Measurements from ENCODE around the gene PREPL. TPM values are rescaled to one million over a fixed set of nuclear protein-coding genes. Genes with fewer than 3 reads are reported as not detected.

PREPL gene
- total and polyA plus RNA-seq, 2 of the 13 experiments (the other 11 are each of a cell fraction or from before 2014, with no cell fraction given), result 19.7 to 34.3 TPM

GRCh38 chr2:44362207-44363015 is 1.1 kb upstream of the PREPL start:
- POLR2A ChIA-PET, result interaction anchor here (0.6 to 2.7 kb wide), 17 partner anchors 9 to 367 kb away, joined by 3 to 21 read pairs (median 4); partner anchors contain the start of genes PPM1B and SLC3A1
- in situ Hi-C loops (cut with HindIII; ENCODE audit: extremely low pct_ligation_motif_present, low pct_unique_long_range_greater_than_20kb) (no loop called here), intact Hi-C loops (cut with micrococcal nuclease; ENCODE audit: unreplicated experiment) (loop anchor here (1.0 kb wide), 1 partner anchor 195 kb away; no protein-coding TSS in a partner anchor)
- Histone ChIP-seq H2AFZ (ENCODE audit: low read length) (peak overlapping the region; percentile 98), H3K79me2 (ENCODE audit: insufficient read depth, low read length) (peaks cover 35% of the 10 kb centered on the region), H3K4me2 (ENCODE audit: low read depth, low read length) (peak overlapping the region; percentile 71), H3K27ac (ENCODE audit: extremely low read length, insufficient read depth, low read length) (peak overlapping the region; percentile 93), H3K4me3 (replicated peaks in 1 of 3; ENCODE audit: insufficient read depth in 1 of 3, low read depth in 2 of 3, low read length in 3 of 3) (peak overlapping the region; percentile 75 to 95 (median 82)), H3K9me3 (ENCODE audit: low read length) (no peaks in the 10 kb centered on the region), H3K36me3 (replicated peaks in 1 of 2; ENCODE audit: control insufficient read depth in 1 of 2, insufficient read depth in 2 of 2, low read length in 2 of 2) (no peaks in the 10 kb centered on the region), H3K9ac (ENCODE audit: insufficient read depth, low read depth, low read length) (peak overlapping the region; percentile 87), H3K27me3 (ENCODE audit: control insufficient read depth in 1 of 2, insufficient read depth in 2 of 2, low read length in 2 of 2) (no peaks in the 10 kb centered on the region; a peak in 1 of 5 replicates), H3K4me1 (ENCODE audit: insufficient read depth, low read length) (peaks cover 29% of the 10 kb centered on the region), H4K20me1 (ENCODE audit: insufficient read depth, low read length) (no peaks in the 10 kb centered on the region)
- under 1% methylated on average over 32 of the region's 32 CpGs for WGBS (ENCODE audit: low lambda C conversion rate)
- CTCF ChIA-PET (ENCODE audit: low intra/inter-chr PET ratio, low total read pairs), result no interaction called here
- BruUV-seq (replicated peaks), result TSS peak; percentile 47
- peak; percentile 43 for FAIRE-seq
- peak; percentile 18 for DNase-seq (ENCODE audit: low spot score)
- peak; percentile 73 for ATAC-seq
- no peak for TF ChIP-seq TFE3 (CRISPR knock-in tag; IDR thresholded peaks at IDR 0.05)
- TF ChIP-seq MXI1 (IDR thresholded peaks at IDR 0.05; ENCODE audit: borderline replicate concordance, low read depth, low read length), result no peak
- no peak for TF ChIP-seq PBX3 (CRISPR knock-in tag; IDR thresholded peaks at IDR 0.05; ENCODE audit: borderline replicate concordance)
- no peak for TF ChIP-seq ZNF850 (CRISPR knock-in tag; conservative IDR thresholded peaks at IDR 0.05)
- TF ChIP-seq ZNF782 (CRISPR knock-in tag; IDR thresholded peaks at IDR 0.05; ENCODE audit: borderline replicate concordance), result no peak
- no peak for TF ChIP-seq FOXP4 (CRISPR knock-in tag; IDR thresholded peaks at IDR 0.05)
- no peak for TF ChIP-seq TAF15 (IDR thresholded peaks at IDR 0.05; ENCODE audit: low read depth, low read length, poor library complexity, severe bottlenecking)
- TF ChIP-seq CREB3 (CRISPR knock-in tag; IDR thresholded peaks at IDR 0.05), result no peak
- TF ChIP-seq KDM6A (CRISPR knock-in tag; IDR thresholded peaks at IDR 0.05; ENCODE audit: low read depth), result no peak
- TF ChIP-seq PHB2 (IDR thresholded peaks at IDR 0.05; ENCODE audit: partially characterized antibody), result no peak
- TF ChIP-seq AFF4 (CRISPR knock-in tag; IDR thresholded peaks at IDR 0.05), result no peak
- TF ChIP-seq ZNF33A (CRISPR knock-in tag; IDR thresholded peaks at IDR 0.05; ENCODE audit: borderline replicate concordance), result peak; percentile 49; the same call in 1 of the 2 replicates
